ACC112 (cell line): ENCODE data around the gene SGTA.

Source experiments
- H2AFZ ChIP-seq: fragments of 200-600 bp; sonication (generic); one replicate; pipeline ENCODE4 v1.6.0; 2017; ENCODE audit warnings: antibody characterized with exemption, low read length; ENCODE audit not compliant: unreplicated experiment
- H3K27ac ChIP-seq: fragments of 200-600 bp; sonication (generic); 2 replicates; pipeline ENCODE4 v1.5.1; 2014; ENCODE audit warnings: low read depth, mild to moderate bottlenecking, antibody characterized with exemption, low read length, moderate library complexity
- H3K27me3 ChIP-seq: fragments of 200-600 bp; sonication (generic); 2 replicates; pipeline ENCODE4 v1.6.1; 2014; ENCODE audit warnings: mild to moderate bottlenecking, antibody characterized with exemption, low read length, moderate library complexity, mixed read lengths; ENCODE audit not compliant: insufficient read depth
- H3K36me3 ChIP-seq: fragments of 200-600 bp; sonication (generic); 2 replicates; pipeline ENCODE4 v1.6.1; 2016; ENCODE audit warnings: mild to moderate bottlenecking, antibody characterized with exemption, low read length, moderate library complexity, mixed read lengths; ENCODE audit not compliant: insufficient read depth
- H3K4me1 ChIP-seq: fragments of 200-600 bp; sonication (generic); one replicate; pipeline ENCODE4 v1.6.1; 2016; ENCODE audit warnings: low read length, mixed read lengths; ENCODE audit not compliant: insufficient read depth, unreplicated experiment, control insufficient read depth
- H3K4me3 ChIP-seq: fragments of 200-600 bp; sonication (generic); 2 replicates; pipeline ENCODE4 v1.5.1; 2014; ENCODE audit warnings: mild to moderate bottlenecking, low read depth, low read length
- H3K79me2 ChIP-seq: fragments of 200-600 bp; sonication (generic); one replicate; pipeline ENCODE4 v1.6.0; 2016; ENCODE audit warnings: low read length; ENCODE audit not compliant: control insufficient read depth, unreplicated experiment, insufficient read depth

Gene SGTA

DNA sequence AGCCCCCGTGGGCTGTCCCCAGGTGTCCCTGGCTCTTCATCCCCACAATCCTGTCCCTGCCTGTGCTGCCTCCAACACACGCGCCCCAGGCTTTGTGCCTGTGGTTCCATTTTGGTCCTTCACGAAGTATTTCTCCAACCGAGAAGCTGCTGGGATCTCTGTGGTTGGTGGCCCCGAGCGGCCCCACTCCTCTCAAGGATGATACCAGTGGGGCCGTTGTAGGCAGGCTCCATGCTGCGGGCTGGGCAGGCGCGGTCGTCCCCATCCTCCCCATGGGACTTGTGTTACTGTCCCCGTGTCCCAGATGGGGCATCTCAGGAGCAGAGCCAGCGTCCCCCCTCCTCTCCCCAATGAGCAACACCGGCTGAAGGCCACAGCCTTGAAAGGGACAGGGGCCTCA lies 32.9 kb upstream of the SGTA start:
- Histone ChIP-seq H3K36me3 (no peaks in the 10 kb centered on the region), H3K4me3 (no peak overlapping the region), H3K27ac (no peak overlapping the region)

DNA sequence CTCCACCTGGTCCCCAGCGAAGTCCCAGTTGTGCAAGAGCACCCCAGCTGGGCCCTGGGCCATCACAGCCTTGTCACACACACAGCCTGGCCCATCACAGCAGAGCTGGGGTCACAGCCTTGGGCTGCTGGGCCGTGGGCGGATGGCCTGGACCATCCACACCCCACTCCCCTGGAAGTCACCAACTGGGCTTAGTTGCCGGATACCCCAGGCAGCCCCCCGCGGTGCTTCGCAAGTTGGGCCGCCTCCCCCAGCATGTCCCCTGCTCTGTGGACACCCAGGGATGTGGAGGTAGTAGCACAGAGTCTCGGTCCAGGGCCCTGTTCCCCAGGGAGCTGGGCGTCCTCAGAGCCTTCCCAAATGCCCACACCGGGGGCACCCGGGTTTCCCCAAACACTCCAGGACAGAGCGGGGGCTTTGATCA lies 32.1 kb upstream of the SGTA start:
- H3K27me3 ChIP-seq = no peaks in the 10 kb centered on the region
- no peak overlapping the region for H3K4me3 ChIP-seq
- H3K79me2 ChIP-seq = no peaks in the 10 kb centered on the region
- H3K36me3 ChIP-seq = no peaks in the 10 kb centered on the region
- no peak overlapping the region for H3K27ac ChIP-seq
- no peak overlapping the region for H2AFZ ChIP-seq
- no peaks in the 10 kb centered on the region for H3K4me1 ChIP-seq

More for the DNA sequence above, 32.9 kb upstream of the SGTA start:
- Histone ChIP-seq H3K4me1 (no peaks in the 10 kb centered on the region), H3K79me2 (no peaks in the 10 kb centered on the region), H3K27me3 (no peaks in the 10 kb centered on the region), H2AFZ (no peak overlapping the region)

DNA sequence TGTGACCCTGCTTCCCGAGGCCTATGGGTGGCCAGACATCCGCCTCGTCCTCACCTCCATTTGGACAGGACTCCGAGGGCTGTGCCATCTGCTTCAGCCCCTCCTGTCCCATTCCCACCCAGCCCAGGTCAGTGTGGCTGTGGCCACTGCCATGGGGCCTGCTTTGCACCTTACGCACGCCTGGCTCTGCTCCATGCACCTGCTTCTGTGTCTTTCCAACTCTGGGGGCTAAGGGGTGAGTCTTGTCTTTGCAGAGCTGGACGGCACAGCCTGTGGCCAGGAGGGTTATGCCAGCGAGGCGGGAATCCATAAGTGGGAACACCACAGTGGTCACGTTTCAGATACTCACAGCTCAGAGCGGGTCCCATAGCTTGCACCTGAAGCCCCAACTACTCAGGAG lies 31.4 kb upstream of the SGTA start:
- H3K4me1 ChIP-seq = no peaks in the 10 kb centered on the region
- no peaks in the 10 kb centered on the region for H3K36me3 ChIP-seq

DNA sequence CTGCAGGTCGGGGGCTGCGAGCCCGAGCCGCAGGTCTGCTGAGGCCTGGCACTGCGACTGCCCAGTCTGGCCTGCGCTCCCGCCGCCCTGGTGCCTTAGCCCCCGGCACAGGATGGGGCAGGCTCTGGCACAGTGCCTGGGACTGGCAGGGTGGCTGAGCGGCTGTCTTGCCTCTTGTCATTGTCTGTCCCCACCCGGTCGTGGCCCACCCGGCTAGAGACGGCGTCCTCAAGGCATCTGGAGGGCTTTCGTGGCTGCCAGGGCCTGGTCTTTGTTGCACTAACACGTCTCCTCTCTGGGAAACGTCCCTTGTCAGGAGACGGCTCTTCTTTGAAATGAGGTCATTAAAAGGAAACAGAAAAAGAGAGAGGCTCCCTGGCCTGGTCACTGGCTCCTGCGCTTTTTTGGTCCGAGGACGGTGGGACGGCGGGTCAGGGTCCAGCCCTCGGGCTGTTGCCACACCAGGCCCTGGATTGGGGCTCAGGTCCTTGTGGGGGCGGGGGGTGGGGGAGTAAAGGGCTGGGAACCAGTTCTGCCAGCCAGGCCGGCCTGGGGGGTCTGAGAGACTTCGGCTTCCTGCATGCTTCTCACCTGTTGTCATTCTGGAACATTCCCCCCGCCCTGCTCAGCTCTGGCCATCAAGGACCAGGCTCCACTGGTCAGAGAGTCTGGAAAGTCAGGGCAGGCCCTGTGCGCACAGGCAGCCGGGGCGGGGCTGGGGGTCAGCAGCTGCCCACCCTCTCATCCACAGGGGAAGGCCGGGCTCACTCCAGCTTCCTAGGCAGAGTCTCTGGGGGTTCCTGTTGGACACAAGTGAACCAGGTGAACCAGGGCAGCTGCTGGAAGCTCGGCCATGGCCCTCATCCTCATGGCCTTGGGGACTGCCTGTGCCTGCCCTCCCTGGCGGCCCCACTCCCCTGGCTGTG lies 30.4 kb upstream of the SGTA start:
- H3K27me3 ChIP-seq = no peaks in the 10 kb centered on the region
- H3K27ac ChIP-seq = no peak overlapping the region
- no peaks in the 10 kb centered on the region for H3K4me1 ChIP-seq
- H3K79me2 ChIP-seq = no peaks in the 10 kb centered on the region
- no peak overlapping the region for H3K4me3 ChIP-seq
- no peaks in the 10 kb centered on the region for H3K36me3 ChIP-seq
- H2AFZ ChIP-seq = no peak overlapping the region

More for the DNA sequence above, 31.4 kb upstream of the SGTA start:
- Histone ChIP-seq H2AFZ (no peak overlapping the region), H3K79me2 (no peaks in the 10 kb centered on the region), H3K27me3 (no peaks in the 10 kb centered on the region), H3K27ac (no peak overlapping the region), H3K4me3 (no peak overlapping the region)

DNA sequence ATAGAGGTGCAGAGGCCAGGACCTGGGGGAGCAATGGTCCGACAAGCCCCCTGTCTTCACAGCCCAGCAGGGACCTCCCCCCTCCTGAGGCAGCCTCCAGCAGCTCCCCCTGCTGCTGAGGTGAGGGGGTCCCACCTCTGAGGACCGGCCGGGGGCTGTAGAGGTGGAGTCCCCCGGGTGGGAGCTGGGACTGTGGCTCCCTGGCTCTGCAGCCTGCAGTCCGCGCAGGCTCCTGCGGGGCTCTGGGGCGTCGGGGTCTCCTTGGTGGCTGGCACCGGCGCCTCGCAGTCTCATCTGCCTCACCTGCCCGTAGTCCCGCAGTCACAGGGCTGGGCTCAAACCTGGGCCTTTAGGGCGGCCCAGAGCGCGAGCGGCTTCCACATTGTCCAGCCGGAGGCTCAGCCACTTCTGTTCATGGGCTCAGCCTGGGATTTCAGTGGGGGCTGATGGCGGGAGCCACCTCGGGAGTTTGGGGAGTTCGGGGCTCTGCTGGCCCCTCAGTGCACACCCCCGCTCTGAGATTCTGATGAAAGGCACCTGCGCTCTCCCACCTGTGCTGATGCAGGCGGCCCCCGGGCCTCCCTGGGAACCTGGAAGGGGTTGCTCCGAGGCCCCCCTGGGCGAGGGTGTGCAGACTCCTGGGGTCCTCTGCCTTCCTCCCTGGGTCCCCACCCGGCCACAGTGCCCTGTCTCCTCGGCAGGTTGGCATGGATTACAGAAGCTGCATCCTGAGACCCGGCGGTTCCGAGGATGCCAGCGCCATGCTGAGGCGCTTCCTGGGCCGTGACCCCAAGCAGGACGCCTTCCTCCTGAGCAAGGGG lies 29.6 kb upstream of the SGTA start:
- Histone ChIP-seq H3K79me2 (no peaks in the 10 kb centered on the region), H3K4me1 (no peaks in the 10 kb centered on the region), H3K4me3 (no peak overlapping the region), H3K27me3 (no peaks in the 10 kb centered on the region), H3K36me3 (no peaks in the 10 kb centered on the region), H3K27ac (no peak overlapping the region), H2AFZ (no peak overlapping the region)

DNA sequence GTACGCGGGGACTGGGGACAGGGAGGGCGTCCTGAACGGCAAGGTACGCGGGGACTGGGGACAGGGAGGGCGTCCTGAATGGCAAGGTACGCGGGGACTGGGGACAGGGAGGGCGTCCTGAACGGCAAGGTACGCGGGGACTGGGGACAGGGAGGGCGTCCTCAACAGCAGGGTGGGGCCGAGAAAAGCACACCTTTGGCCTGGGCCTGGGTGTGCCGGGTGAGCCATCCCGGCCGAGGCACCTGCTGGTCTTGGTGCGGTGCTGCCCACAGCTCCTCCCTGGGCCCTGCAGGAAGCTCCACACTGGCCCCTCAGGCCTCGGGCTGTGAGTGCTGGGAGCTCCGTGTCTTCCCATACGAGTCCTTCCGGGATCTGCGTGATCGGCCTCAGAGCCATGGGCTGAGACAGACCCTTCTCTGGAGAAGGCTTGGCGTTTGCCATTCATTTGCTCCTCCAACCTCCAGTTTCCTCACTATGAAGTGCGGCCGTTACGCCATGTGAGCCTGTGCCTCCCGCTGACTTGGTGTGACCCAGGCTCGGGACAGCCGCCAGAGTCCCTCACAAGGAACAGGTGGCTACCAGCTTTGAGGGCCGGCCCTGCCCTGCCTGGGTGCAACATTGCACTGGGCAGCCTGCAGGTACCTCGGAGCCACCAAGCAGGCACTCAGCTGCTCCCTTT lies 28.8 kb upstream of the SGTA start:
- no peaks in the 10 kb centered on the region for H3K79me2 ChIP-seq
- no peak overlapping the region for H3K27ac ChIP-seq
- H2AFZ ChIP-seq = no peak overlapping the region
- H3K4me1 ChIP-seq = no peaks in the 10 kb centered on the region
- no peaks in the 10 kb centered on the region for H3K36me3 ChIP-seq
- H3K4me3 ChIP-seq = no peak overlapping the region
- no peaks in the 10 kb centered on the region for H3K27me3 ChIP-seq

DNA sequence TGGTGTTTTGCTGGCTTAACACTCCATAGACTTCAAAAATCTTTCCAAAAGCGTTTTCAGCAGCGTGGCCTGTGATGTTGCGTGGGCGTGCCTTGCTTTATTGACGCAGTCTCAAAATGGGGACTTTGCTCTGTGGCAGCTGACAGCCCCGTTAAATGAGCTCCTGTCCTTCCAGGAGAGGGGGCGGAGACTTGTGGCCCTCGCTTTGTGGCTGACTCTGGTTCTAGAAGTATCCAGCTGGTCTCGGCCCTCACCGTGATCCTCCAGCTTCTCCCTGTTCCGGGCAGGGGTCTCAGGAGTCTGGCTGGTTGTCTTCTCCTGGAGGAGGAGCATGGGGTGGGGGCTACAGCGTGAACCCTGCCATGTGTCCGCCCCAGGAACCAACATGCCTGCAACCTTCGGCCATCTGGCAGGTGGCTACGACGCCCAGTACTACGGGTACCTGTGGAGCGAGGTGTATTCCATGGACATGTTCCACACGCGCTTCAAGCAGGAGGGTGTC lies 28.2 kb upstream of the SGTA start:
- Histone ChIP-seq H3K4me3 (no peak overlapping the region), H2AFZ (no peak overlapping the region), H3K79me2 (no peaks in the 10 kb centered on the region), H3K27me3 (no peaks in the 10 kb centered on the region), H3K4me1 (no peaks in the 10 kb centered on the region), H3K27ac (no peak overlapping the region), H3K36me3 (no peaks in the 10 kb centered on the region)

DNA sequence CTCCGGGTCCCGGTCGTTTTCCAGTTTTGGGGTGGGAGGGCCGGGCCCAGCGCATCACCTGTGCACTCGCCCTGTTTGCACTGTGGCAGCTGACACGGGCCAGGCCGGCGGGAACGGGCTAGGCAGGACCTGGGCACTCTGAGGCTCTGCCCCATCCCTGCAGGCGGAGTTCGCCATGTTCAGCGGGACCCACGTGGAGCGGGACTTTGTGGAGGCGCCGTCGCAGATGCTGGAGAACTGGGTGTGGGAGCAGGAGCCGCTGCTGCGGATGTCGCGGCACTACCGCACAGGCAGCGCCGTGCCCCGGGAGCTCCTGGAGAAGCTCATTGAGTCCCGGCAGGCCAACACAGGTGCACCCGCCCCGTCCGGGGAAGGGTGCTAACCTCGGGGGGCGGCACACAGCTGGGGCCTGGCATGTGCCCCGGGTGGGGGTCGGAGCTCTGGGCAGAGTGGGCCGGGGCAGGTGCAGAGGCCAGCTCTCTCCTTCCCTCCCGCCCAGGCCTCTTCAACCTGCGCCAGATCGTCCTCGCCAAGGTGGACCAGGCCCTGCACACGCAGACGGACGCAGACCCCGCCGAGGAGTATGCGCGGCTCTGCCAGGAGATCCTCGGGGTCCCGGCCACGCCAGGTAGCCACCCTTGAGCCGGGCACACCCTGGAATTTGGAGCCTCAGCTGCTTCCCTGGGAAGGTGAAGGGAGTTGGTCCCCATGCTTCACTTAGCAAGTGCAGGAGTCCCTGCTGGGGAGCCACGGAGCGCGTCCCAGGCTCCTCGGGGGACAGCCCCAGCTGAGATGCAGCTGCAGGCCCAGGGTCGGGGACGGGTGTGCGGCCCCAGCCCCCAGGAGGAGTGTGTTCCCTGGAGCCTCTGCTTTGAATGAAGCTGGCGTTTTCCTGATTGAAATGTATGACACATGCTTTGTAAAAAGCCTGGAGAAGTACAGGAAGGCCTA lies 27.3 kb upstream of the SGTA start:
- no peak overlapping the region for H3K27ac ChIP-seq
- no peak overlapping the region for H3K4me3 ChIP-seq
- H3K27me3 ChIP-seq = no peaks in the 10 kb centered on the region
- H3K36me3 ChIP-seq = no peaks in the 10 kb centered on the region
- no peaks in the 10 kb centered on the region for H3K4me1 ChIP-seq
- H3K79me2 ChIP-seq = no peaks in the 10 kb centered on the region
- H2AFZ ChIP-seq = no peak overlapping the region

DNA sequence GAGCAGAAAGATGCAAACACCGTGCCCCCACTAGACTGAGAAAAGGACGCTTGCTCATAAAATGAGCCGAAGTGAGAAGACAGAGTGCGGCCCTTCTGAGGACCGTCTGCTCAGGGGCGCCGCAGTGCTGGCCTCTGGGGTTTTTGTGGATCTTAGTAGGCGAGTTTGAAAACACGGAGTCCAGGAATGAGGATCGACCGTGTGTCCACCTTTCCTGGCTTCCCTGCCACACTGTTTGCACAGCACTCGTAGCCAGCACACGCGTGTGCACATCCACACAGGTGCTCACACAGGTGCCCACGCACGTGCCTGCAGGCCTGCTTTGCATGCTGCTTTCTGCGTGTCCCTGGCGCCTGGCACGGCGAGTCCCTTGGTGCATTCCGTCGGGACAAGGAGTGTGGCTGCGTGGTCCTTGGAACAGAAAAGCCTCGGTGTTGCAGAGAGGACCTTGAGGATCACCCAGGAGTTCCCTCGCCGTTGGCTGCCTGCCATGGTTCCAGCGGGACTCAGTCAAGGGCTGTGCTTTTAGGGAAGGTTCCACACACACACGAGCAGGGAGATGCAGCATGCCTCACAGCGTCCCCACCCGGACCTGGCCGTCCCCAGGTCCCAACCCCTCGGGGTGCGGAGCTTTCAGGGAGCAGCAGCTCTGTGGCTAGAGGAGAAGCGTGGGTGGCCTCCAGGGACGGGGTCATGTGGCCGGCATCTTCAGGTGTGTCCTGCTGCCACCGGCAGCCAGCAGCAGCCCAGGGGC lies 26.5 kb upstream of the SGTA start:
- Histone ChIP-seq H3K27me3 (no peaks in the 10 kb centered on the region), H3K4me3 (no peak overlapping the region), H3K79me2 (no peaks in the 10 kb centered on the region), H3K4me1 (no peaks in the 10 kb centered on the region), H3K27ac (no peak overlapping the region), H2AFZ (no peak overlapping the region), H3K36me3 (no peaks in the 10 kb centered on the region)
